GM19452 (cell line): ENCODE data around the gene HHIP.

ENCODE experiments used
- ATAC-seq: cut with Tn5 transposase; IDR thresholded peaks from one replicate; pipeline ENCODE4 v1.9.1; 2021; ENCODE audit not compliant: unreplicated experiment

The HHIP gene, protein sequence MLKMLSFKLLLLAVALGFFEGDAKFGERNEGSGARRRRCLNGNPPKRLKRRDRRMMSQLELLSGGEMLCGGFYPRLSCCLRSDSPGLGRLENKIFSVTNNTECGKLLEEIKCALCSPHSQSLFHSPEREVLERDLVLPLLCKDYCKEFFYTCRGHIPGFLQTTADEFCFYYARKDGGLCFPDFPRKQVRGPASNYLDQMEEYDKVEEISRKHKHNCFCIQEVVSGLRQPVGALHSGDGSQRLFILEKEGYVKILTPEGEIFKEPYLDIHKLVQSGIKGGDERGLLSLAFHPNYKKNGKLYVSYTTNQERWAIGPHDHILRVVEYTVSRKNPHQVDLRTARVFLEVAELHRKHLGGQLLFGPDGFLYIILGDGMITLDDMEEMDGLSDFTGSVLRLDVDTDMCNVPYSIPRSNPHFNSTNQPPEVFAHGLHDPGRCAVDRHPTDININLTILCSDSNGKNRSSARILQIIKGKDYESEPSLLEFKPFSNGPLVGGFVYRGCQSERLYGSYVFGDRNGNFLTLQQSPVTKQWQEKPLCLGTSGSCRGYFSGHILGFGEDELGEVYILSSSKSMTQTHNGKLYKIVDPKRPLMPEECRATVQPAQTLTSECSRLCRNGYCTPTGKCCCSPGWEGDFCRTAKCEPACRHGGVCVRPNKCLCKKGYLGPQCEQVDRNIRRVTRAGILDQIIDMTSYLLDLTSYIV

DNA sequence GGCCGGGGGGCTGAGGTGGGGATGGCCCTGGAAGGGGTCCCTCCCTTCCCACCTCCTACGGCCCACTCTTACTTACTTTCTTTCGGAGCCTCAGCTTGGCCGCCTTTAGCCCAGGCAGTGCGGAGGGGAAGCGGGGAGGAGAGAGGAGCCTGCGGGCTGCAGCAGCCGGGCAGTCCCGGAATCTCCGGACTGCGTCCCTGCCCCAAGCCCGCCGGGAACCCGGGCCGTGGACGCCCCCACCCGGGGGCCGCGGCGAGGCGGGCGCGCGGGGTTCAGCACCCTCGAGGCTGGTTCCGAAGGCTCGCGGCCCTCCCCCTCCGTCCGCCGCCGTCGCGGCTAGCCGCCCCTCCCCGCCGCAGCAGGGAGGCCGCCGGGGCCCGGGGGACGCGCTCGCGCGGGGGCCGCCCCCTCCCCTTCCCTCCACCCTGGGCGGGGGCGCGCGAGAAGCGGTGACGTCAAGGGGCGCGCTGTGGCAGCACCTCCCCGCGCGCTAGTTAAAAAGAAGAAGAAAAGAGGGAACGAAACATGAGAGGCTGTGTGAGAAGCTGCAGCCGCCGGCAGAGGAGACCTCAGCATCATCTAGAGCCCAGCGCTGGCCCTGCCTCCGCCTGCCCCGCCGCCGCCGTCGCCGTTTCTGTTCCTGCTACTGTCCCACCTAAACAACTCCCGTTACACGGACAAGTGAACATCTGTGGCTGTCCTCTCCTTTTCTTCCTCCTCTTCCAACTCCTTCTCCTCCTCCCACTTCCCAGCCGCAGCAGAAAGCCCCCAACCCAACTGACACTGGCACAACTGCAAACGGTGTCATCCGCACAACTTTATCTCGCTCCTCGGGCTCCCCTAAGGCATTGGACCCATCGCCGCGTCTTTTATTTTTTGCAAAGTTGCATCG lies at the start of gene HHIP:
HHIP (plus strand) TSS at position 526 of the 892 bp plus-strand sequence. CDS start 520 bp downstream, outside the sequence.
- peak; percentile 47 for ATAC-seq

DNA sequence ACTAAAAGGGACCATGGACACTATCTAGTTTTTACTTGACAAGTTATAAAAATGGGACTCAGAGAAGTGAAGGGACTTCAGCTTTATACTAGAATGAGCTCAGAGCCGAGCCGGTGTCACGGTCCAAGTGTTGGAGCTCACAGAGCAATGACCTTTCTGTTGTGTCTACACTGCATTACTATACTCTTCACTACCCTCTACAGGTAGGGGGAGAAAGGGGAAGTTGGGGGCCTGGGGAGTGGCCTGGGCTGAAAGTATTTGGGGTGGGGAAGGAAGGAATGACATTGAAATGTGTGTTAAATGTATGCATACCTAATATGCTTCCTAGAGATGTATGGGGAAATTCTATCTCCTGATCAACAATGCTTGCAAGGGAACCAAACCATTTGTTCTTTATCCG lies 48.8 kb upstream of the HHIP start:
- ATAC-seq, result no peak

DNA sequence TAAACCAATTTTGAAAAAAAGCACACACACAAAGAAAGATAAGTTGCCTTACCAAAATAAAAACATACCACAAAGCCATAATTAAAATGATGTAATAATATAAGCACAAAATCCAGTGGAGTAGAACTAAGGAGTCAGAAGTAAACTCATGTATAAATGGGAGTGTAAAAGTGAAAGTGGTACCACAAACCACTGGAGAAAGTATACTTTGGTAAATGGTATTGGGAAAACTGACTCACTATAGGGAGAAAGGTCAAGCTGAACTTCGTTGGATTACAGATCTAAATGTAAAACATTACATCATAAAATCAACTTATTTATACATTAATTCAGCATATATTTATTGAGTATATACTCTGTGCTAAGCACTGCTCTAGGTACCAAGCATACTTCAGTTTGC lies 46.3 kb upstream of the HHIP start:
- ATAC-seq, result no peak

DNA sequence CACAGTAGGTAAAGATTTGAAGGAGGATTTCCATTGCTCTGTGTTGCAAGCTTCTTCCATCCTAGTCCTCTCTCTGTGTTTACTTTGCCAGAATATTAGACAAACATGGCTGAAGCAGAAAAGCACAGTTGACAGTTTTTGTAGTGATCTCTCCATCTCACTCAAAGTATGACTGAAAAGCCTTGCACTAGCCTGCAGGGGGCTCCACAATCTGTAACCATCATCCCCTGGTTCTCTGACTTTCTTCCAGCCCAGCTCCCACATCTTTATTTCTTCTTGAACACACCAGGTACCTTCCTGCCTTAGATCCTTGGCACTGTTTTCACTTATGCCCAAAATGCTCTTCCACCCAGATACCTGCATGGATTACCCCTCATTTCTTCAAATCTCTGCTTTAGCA lies 34.1 kb upstream of the HHIP start:
- ATAC-seq, result no peak

DNA sequence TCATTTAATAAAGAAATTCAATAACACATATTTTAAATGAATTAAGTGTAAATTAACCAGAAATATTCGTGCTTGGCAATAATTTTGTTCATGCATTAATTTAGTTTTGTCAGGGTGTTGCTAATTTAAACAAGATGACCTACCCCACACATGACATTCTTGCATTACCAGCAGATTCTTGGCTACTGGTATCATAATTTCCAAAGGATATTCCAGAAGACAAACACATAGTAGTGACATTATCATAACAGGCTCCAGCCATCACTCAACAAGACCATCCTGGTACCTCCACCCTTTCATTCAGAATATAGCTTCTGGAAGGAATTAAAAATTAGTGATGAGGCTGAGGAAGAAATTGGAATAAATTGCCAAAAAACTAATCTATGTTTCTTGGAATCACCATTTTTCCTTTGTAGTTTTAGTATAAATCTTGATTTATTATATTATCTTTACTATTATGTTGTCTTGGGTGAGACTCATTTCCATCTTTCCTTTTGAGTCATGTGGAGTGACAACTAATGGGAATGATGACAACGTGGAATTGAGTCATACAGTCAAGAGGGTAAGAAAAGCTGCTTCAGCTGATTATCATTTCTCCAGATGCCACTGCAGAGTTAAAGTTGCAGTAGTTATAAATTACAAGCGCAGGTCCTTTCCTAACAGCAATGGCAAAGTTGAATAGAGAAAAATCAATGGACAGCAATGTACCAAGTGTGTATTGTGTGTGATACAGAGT lies 30.9 kb upstream of the HHIP start:
- ATAC-seq, result no peak

DNA sequence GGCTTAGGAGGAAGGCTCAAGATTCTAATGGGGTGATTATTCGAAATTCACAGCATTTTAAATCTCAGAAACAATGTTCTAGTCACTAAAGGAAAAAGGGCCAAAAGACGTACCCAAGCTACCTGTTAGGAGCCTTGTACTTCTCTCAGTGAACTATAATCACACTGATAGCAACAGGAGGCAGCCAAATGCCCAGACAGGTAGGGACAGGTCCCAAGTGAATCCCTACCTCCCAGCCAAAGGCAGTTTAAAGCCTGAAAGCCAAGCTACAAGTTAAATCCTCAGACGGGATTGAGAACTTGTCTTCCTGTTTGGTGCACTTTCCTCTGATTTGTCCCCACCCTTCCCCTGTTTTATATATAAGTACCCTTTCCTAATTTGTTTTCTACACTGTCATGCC lies 24.3 kb upstream of the HHIP start:
- no peak for ATAC-seq

DNA sequence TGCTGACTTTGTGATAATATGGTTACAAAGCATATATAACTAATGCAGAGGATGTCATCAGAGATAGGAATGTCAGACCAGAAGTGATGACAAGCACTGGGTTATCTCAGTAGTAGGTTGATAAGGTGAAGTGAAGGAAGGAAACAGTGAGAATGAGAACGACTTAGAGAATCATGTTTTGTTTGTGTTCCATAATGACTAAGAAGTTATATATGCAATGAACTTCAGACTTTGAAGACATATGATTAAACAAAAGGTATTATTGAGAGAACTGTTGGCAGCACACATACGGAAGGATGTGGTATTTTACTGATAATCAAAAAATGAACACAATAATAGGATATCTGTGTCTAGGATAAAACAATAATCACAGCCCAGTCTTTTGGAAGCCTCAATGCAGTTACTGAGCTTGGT lies 18.3 kb upstream of the HHIP start:
- no peak for ATAC-seq

DNA sequence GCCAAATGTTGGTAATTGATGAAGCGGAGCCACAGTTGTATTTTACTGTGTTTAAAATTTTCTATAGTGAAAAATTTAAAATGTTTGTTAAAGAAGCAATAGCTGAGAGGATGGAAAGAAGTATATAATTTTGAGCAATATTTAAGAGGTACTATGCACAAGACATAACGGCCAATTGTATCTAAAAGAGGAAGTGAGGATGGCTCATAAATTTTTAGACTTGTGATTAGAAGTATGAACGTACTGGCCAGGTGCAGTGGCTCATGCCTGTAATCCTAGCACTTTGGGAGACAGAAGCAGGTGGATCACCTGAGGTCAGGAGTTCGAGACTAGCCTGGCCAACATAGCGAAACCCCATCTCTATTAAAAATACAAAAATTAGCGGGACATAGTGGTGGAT lies 12.7 kb upstream of the HHIP start:
- no peak for ATAC-seq

DNA sequence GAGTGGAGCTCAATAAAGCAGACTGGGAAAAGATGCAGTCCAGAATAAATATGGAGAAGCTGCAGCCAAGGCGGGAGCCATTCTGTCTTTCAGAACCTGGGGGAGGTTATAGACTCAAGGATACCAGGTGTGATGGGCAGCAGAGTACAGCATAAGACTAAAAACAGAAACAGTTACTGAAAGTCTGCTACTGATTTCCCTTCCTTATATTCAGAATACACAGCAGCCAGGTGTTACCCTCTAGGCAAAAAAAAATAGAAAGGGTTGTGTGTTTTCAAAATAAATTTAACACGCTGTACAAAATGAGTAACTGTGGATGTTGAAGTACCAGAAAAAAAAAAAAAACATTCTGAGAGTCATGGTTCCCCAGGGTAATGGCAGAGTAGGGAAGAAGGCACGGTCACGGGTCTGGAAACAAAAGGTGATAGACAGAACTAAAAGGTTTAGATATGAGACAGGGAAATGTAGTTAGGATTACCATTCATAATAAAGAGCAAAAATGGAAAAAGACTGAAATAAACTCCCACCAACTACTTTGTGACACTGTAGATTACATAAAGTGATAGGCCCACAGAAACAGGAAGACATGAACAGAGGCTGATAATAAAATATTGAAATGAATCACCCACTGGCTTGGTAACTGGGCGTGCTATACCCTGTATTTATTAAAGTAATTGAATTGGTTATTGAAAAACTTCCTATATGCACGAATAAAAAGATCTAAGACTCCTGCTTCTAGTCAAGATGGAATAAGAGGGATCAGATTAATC lies 10.8 kb upstream of the HHIP start:
- peak; percentile 96 for ATAC-seq

DNA sequence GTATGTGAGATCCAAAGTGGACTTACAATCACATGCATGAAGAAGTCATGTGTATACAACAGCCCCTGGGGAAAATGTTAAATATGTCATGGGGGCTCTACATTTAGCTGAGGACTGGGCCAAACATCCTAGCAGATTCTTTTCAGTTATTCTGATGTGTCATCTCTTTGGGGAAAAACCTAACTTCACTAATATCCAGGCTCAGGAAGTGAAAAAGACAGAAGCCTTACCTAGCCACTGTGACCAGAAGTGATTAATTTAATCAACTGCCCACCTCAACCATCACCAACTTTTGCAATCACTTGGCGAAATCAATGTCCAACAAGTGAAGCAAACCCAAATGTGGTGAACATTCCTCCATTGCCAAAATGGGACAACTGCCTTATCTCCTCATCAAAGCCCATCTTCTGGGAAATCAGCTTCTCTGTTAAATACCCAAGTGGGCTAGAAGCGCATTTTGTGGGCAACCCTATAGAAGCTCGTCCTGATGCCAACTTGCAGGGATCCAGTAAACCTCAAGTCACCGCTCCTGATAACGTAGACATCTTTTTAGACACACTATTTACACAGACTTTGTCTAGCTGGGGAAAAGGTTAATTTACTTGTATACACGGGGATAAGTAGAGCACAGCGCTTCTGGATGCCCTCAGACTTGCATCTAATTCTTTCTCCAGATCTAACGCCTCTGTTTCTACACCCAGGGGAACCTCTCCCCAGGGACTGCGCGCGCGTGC lies 1.4 kb upstream of the HHIP start:
- no peak for ATAC-seq

DNA sequence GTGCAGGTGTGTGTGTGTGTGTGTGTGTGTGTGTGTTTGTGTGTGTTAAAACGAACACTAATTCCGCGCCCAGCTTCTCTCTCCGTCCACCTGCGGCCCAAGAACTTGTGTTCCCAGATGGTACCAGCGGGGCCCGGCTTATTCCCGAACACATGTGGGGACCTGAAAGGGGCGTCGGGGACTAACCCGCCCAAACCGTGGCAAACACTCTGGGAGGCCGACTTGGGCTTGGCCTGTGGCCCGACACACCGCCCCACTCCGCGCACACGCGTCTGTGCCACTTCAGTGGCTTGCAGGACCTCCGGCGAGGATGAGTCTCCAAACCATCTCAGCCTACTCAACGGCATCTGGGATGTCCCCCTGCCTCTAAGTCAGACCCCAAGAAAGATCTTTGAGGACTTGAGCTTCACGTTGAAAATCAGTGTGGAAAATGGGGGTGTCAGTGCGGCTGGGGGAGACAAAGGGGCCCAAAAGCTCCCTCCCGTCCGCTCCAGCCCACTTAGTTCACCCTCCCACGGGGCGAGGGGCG lies 790 bp upstream of the HHIP start:
- no peak for ATAC-seq

DNA sequence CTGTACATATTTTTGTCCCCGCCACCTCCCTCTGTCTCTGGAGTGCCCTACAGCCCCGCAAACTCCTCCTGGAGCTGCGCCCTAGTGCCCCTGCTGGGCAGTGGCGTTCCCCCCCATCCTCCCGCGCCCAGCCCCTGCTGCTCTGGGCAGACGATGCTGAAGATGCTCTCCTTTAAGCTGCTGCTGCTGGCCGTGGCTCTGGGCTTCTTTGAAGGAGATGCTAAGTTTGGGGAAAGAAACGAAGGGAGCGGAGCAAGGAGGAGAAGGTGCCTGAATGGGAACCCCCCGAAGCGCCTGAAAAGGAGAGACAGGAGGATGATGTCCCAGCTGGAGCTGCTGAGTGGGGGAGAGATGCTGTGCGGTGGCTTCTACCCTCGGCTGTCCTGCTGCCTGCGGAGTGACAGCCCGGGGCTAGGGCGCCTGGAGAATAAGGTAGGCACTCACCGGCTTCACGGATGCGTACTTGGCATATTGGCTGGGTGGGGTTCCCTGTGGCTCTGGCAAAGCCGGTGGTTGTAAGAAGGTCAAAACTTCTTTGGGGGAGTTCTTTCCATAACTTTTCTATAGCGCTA lies 653 bp downstream of the HHIP start:
- ATAC-seq, result peak; percentile 34

DNA sequence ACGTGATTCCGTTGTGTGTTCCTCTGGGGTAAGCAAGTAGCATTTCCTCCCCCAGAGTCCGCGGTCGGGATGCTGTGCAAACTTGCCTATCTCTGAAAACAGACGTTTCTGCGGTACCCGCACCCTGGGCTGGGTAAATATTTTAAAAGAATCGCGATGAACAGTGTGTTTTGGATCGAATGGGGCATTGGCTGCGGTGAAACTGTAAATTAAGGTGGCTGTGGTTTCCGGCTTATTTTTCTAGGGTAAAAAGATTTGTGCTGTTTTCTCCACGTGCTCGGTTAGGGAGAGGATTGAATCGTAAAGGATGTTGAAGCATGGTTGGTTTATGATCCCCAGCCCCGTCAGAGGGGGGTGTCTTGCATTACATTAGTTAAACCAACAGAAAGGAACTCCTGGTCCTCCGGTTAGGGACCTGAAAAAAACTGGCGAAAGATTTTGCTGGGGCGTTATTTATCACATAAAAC lies 1.2 kb downstream of the HHIP start:
- ATAC-seq, result peak; percentile 25

DNA sequence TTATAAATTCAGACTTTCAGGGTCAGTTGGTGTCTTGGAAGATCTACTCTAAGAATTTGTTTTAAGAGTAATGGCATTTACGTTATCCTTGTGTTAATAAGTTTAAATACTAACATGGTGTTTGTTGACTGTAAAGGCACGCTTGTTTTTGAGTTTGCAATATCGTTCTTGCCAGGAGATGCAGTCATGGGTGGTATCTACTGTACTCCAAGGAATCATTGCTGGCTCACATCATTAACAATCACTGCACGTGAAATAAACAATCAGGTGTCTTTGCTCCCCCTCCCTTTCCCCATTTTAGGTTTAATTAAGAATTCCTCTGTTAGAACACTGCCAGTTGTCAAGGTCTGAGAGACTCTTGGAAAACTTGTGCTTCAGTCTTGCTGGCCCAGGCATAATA lies 1.6 kb downstream of the HHIP start:
- ATAC-seq, result no peak

DNA sequence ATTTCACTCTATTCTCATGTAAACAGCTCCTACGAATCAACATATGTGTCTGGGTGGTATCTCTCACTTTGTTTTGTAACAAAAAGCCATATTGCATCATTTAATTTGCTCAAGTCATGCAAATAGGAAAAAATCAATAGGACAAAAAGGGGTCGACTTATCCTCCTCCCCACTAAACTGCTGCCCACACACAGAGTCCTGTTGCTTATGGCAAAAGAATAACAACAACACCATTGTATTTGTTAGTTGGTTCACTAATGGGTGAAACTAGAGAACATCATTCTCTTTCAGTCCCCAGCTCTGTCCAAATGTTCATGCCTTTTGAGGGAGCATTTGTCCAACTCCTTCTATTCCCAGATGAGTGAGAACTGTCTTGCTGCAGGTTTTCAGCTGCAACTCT lies 2.1 kb downstream of the HHIP start:
- ATAC-seq, result no peak

DNA sequence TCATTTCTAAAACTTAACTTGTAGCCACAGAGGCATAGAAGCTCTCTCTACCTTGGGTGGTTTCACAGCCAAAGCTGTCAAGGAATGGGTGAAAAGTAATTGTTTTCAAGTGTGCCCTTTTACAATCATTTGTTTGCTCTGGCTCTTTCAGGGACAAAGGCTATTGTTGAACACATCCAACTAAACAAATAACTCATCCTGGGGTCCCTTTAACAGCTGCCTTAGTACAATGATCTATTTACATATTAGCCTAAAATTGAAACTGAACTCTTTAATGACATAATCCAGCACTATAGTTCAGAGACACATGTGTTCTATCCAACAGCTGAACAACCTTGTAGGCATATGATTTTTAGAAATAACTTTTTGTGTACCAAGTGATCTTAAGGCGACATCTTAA lies 3.7 kb downstream of the HHIP start:
- ATAC-seq, result no peak

DNA sequence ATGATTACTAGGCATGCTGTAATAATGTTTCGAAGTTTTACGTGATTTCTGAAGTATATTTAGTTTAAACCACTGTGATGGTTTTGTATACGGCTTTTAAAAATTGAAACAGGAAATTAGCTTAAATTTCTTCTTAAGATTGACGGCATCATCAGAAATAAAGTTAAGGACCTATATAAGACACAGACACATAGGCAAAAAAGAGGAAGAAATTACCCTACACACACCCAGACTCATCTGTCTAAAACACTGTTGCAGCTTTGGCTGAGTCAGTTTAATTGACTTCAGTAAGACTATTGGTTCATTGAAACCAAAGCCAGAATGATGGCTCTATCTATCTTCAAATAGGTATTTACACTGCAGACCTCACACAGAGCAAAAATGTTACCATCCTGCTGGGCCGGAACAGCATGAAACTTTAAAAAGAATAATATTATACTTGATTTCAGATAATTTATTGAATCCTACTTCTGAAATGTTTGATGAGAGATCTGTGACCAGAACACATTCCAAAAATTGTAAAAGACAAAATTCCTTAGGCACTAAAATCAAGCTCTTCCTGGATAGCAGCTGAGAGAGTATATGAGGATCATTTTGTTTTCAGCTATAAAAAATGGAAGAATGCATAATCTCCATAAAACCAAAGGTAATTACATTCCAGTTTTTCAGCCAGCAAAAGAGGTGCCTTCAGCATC lies 4.5 kb downstream of the HHIP start:
- no peak for ATAC-seq
